ENCODE measurements around the gene KCNG1. TPM values are rescaled to one million over a fixed set of nuclear protein-coding genes. Genes with fewer than 3 reads are reported as not detected.

The KCNG1 gene
- total and polyA plus RNA-seq, 8 donors = 0.98 to 4.0 (median 2.1) TPM

DNA sequence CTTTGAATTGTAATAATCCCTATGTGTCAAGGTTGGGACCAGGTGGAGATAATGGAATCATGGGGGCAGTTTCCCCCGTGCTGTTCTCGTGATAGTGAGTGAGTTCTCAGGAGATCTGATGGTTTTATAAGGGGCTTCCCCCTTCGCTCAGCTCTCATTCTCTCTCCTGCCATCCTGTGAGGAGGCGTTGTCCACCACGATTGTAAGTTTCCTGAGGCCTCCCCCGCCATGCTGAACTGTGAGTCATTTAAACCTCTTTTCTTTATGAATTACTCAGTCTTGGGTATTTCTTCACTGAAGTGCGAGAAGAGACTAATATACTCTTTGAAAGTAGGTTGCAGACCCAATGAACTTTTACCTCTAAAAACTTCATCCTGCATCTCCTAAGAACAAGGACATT, 39.2 kb upstream of the KCNG1 start:
- WGBS, 2 donors = 45 to 65% methylated on average over 7 of the region's 7 CpGs
- no peak for FAIRE-seq

GRCh38 chr20:51061418-51062045, 38.6 kb upstream of the KCNG1 start:
- no peak for FAIRE-seq
- TF ChIP-seq CTCF (IDR thresholded peaks at IDR 0.05) = no peak
- no peaks in the 10 kb centered on the region for H3K27me3 ChIP-seq

More for the DNA sequence above, 39.2 kb upstream of the KCNG1 start:
- intact Hi-C loops (cut with DNase I) = no loop called here
- DNase-seq (no peak), ATAC-seq (no peak)
- Histone ChIP-seq H3K36me3 (no peaks in the 10 kb centered on the region), H3K27ac (no peak overlapping the region), H3K9me3 (no peaks in the 10 kb centered on the region), H3K4me1 (no peaks in the 10 kb centered on the region), H3K4me3 (no peak overlapping the region), H3K27me3 (no peaks in the 10 kb centered on the region)
- no peak for TF ChIP-seq CTCF (IDR thresholded peaks at IDR 0.05)

DNA sequence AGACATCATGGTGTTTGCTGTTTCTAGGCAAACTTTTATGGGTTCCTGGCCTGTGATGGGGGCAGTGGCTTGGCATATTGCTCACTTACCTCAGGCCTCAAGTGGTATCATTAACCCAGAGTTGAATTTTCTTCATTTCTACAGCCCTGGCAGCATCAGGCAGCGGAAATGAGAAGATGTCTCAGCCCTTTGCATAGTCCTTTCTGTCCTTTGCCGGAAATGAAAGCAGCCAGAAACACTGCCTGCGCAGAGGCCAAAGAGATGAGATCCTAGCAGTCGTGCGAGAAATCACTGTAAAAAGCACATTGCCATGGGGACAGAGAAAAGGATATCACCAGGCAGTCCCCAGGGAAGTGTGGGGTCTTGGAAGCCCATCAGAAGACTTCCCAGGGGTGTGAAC, 37.4 kb upstream of the KCNG1 start:
- WGBS, 2 donors = 70% methylated on average over 5 of the region's 5 CpGs
- TF ChIP-seq CTCF (IDR thresholded peaks at IDR 0.05) = no peak
- H3K9me3 ChIP-seq = no peaks in the 10 kb centered on the region
- H3K36me3 ChIP-seq = no peaks in the 10 kb centered on the region
- DNase-seq (no peak), ATAC-seq (no peak), FAIRE-seq (no peak)
- no peak overlapping the region for H3K4me3 ChIP-seq
- H3K4me1 ChIP-seq = no peaks in the 10 kb centered on the region
- intact Hi-C loops (cut with DNase I) = no loop called here
- no peaks in the 10 kb centered on the region for H3K27me3 ChIP-seq
- no peak overlapping the region for H3K27ac ChIP-seq

More at GRCh38 chr20:51061418-51062045, 38.6 kb upstream of the KCNG1 start:
- intact Hi-C loops (cut with DNase I) = no loop called here
- 48 to 76% methylated on average over 5 of the region's 5 CpGs for WGBS, 2 donors
- DNase-seq (no peak), ATAC-seq (no peak)
- H3K4me1 ChIP-seq = no peaks in the 10 kb centered on the region
- no peak overlapping the region for H3K27ac ChIP-seq
- no peaks in the 10 kb centered on the region for H3K9me3 ChIP-seq
- H3K36me3 ChIP-seq = no peaks in the 10 kb centered on the region
- no peak overlapping the region for H3K4me3 ChIP-seq

GRCh38 chr20:51059862-51060261, 37.0 kb upstream of the KCNG1 start:
- FAIRE-seq (no peak), DNase-seq (no peak), ATAC-seq (no peak)
- no peak for TF ChIP-seq CTCF (IDR thresholded peaks at IDR 0.05)
- H3K27ac ChIP-seq = no peak overlapping the region
- no peaks in the 10 kb centered on the region for H3K36me3 ChIP-seq
- no peaks in the 10 kb centered on the region for H3K9me3 ChIP-seq
- intact Hi-C loops (cut with DNase I) = no loop called here
- H3K27me3 ChIP-seq = no peaks in the 10 kb centered on the region
- WGBS, 2 donors = 43 to 53% methylated on average over 1 of the region's 1 CpG
- H3K4me1 ChIP-seq = no peaks in the 10 kb centered on the region
- H3K4me3 ChIP-seq = no peak overlapping the region

GRCh38 chr20:51058017-51058416, 35.1 kb upstream of the KCNG1 start:
- no peak overlapping the region for H3K27ac ChIP-seq
- WGBS, 2 donors = 28 to 29% methylated on average over 9 of the region's 9 CpGs
- ATAC-seq = no peak
- TF ChIP-seq CTCF (IDR thresholded peaks at IDR 0.05) = no peak
- intact Hi-C loops (cut with DNase I) = no loop called here
- H3K4me1 ChIP-seq = no peaks in the 10 kb centered on the region
- DNase-seq = no peak
- no peak for FAIRE-seq
- H3K9me3 ChIP-seq = no peaks in the 10 kb centered on the region
- no peaks in the 10 kb centered on the region for H3K36me3 ChIP-seq
- no peaks in the 10 kb centered on the region for H3K27me3 ChIP-seq
- no peak overlapping the region for H3K4me3 ChIP-seq

Measured in pancreas (tissue), 10 donors.